ENCODE data around the gene UQCRQ. TPM values are rescaled to one million over a fixed set of nuclear protein-coding genes. Genes with fewer than 3 reads are reported as not detected.

UQCRQ gene
- total and polyA plus RNA-seq, 9 of the 15 experiments (the other 6 are each of a cell fraction or from before 2014, with no cell fraction given) = 235 to 2,421 (median 883) TPM

- no peak for TF ChIP-seq TAF15 (IDR thresholded peaks at IDR 0.05; ENCODE audit: low read depth, low read length)
- no peak for TF ChIP-seq PHF21A (IDR thresholded peaks at IDR 0.05; ENCODE audit: borderline replicate concordance, low read depth)
- TF ChIP-seq, protein P1, sequence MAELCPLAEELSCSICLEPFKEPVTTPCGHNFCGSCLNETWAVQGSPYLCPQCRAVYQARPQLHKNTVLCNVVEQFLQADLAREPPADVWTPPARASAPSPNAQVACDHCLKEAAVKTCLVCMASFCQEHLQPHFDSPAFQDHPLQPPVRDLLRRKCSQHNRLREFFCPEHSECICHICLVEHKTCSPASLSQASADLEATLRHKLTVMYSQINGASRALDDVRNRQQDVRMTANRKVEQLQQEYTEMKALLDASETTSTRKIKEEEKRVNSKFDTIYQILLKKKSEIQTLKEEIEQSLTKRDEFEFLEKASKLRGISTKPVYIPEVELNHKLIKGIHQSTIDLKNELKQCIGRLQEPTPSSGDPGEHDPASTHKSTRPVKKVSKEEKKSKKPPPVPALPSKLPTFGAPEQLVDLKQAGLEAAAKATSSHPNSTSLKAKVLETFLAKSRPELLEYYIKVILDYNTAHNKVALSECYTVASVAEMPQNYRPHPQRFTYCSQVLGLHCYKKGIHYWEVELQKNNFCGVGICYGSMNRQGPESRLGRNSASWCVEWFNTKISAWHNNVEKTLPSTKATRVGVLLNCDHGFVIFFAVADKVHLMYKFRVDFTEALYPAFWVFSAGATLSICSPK (IDR thresholded peaks at IDR 0.05; ENCODE audit: borderline replicate concordance) = no peak
- no peak for TF ChIP-seq NFE2 (IDR thresholded peaks at IDR 0.05; ENCODE audit: low read depth)
- no peak for TF ChIP-seq HMG20B (CRISPR knock-in tag; IDR thresholded peaks at IDR 0.05)
- no peak for TF ChIP-seq ZNF274 (IDR thresholded peaks at IDR 0.05; ENCODE audit: borderline replicate concordance, low read depth, low read length)
- no peak for TF ChIP-seq KDM2B (CRISPR knock-in tag; IDR thresholded peaks at IDR 0.05)
- TF ChIP-seq FOXA1 (IDR thresholded peaks at IDR 0.05; ENCODE audit: borderline replicate concordance) = no peak
- TF ChIP-seq, protein P2, sequence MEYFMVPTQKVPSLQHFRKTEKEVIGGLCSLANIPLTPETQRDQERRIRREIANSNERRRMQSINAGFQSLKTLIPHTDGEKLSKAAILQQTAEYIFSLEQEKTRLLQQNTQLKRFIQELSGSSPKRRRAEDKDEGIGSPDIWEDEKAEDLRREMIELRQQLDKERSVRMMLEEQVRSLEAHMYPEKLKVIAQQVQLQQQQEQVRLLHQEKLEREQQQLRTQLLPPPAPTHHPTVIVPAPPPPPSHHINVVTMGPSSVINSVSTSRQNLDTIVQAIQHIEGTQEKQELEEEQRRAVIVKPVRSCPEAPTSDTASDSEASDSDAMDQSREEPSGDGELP (CRISPR knock-in tag; IDR thresholded peaks at IDR 0.05; ENCODE audit: borderline replicate concordance) = peak; percentile 59; the same call in 1 of the 2 replicates
- no peak for TF ChIP-seq NR1H2 (CRISPR knock-in tag; IDR thresholded peaks at IDR 0.05)
- no peak for TF ChIP-seq ZNF280B (CRISPR knock-in tag; IDR thresholded peaks at IDR 0.05)
- TF ChIP-seq, protein P3, sequence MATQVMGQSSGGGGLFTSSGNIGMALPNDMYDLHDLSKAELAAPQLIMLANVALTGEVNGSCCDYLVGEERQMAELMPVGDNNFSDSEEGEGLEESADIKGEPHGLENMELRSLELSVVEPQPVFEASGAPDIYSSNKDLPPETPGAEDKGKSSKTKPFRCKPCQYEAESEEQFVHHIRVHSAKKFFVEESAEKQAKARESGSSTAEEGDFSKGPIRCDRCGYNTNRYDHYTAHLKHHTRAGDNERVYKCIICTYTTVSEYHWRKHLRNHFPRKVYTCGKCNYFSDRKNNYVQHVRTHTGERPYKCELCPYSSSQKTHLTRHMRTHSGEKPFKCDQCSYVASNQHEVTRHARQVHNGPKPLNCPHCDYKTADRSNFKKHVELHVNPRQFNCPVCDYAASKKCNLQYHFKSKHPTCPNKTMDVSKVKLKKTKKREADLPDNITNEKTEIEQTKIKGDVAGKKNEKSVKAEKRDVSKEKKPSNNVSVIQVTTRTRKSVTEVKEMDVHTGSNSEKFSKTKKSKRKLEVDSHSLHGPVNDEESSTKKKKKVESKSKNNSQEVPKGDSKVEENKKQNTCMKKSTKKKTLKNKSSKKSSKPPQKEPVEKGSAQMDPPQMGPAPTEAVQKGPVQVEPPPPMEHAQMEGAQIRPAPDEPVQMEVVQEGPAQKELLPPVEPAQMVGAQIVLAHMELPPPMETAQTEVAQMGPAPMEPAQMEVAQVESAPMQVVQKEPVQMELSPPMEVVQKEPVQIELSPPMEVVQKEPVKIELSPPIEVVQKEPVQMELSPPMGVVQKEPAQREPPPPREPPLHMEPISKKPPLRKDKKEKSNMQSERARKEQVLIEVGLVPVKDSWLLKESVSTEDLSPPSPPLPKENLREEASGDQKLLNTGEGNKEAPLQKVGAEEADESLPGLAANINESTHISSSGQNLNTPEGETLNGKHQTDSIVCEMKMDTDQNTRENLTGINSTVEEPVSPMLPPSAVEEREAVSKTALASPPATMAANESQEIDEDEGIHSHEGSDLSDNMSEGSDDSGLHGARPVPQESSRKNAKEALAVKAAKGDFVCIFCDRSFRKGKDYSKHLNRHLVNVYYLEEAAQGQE (IDR thresholded peaks at IDR 0.05; ENCODE audit: borderline replicate concordance) = peak; percentile 94
- TF ChIP-seq, protein P3 (CRISPR knock-in tag; IDR thresholded peaks at IDR 0.05; ENCODE audit: low read depth) = no peak
- TF ChIP-seq TGIF2 (CRISPR knock-in tag; IDR thresholded peaks at IDR 0.05) = no peak
- no peak for TF ChIP-seq RAD51 (IDR thresholded peaks at IDR 0.05; ENCODE audit: borderline replicate concordance, low read depth)
Observed at GRCh38 chr5:132820162-132820754, 46.2 kb upstream of the UQCRQ start (continued).
